Measurements from ENCODE around the gene LHCGR.

The LHCGR gene

GRCh38 chr2:48755473-48755872 lies at the start of gene LHCGR:
Gene LHCGR, minus strand, starts transcription at chr2:48755724. Its CDS starts 53 bp downstream, at chr2:48755671.
- DNase-seq = no peak

- no peak for DNase-seq
Observed at GRCh38 chr2:48799601-48800000, 44.1 kb upstream of the LHCGR start.

GRCh38 chr2:48795065-48795464 lies 39.5 kb upstream of the LHCGR start:
- DNase-seq = no peak

GRCh38 chr2:48793671-48794070 lies 38.1 kb upstream of the LHCGR start:
- DNase-seq = no peak

GRCh38 chr2:48792030-48792429 lies 36.5 kb upstream of the LHCGR start:
- no peak for DNase-seq

- DNase-seq = no peak
Observed at GRCh38 chr2:48790407-48791170, 35.1 kb upstream of the LHCGR start.

GRCh38 chr2:48787580-48787979 lies 32.1 kb upstream of the LHCGR start:
- DNase-seq = no peak

GRCh38 chr2:48781366-48781765 lies 25.8 kb upstream of the LHCGR start:
- no peak for DNase-seq

- no peak for DNase-seq
Observed at GRCh38 chr2:48779019-48779716, 23.6 kb upstream of the LHCGR start.

- no peak for DNase-seq
Observed at GRCh38 chr2:48774251-48774650, 18.7 kb upstream of the LHCGR start.

- no peak for DNase-seq
Observed at GRCh38 chr2:48771241-48772014, 15.9 kb upstream of the LHCGR start.

- no peak for DNase-seq
Observed at GRCh38 chr2:48770181-48770580, 14.7 kb upstream of the LHCGR start.

GRCh38 chr2:48768669-48769068 lies 13.1 kb upstream of the LHCGR start:
- DNase-seq = no peak

- DNase-seq = no peak
Observed at GRCh38 chr2:48767330-48767729, 11.8 kb upstream of the LHCGR start.

- no peak for DNase-seq
Observed at GRCh38 chr2:48760826-48761225, 5.3 kb upstream of the LHCGR start.

- no peak for DNase-seq
Observed at GRCh38 chr2:48759682-48760081, 4.2 kb upstream of the LHCGR start.

- no peak for DNase-seq
Observed at GRCh38 chr2:48756289-48756688, 765 bp upstream of the LHCGR start.

GRCh38 chr2:48754874-48755273 lies 650 bp downstream of the LHCGR start:
- DNase-seq = no peak

- no peak for DNase-seq
Observed at GRCh38 chr2:48753228-48753627, 2.3 kb downstream of the LHCGR start.

GRCh38 chr2:48750128-48750739 lies 5.3 kb downstream of the LHCGR start:
- no peak for DNase-seq

GRCh38 chr2:48749291-48750127 lies 6.0 kb downstream of the LHCGR start:
- no peak for DNase-seq

- no peak for DNase-seq
Observed at GRCh38 chr2:48747319-48747718, 8.2 kb downstream of the LHCGR start.

Data from stimulated activated naive CD4-positive, alpha-beta T cell treated with Interleukin-2 at 50 U/mL for 16 hours (primary cell).